Keratinocyte (primary cell): ENCODE measurements around the gene NIPSNAP2. TPM values are rescaled to one million over a fixed set of nuclear protein-coding genes. Genes with fewer than 3 reads are reported as not detected.

ENCODE experiments used
- DNase-seq: peaks from one replicate; pipeline ENCODE4 v3.0.0-alpha.2; 2011; ENCODE audit warnings: low read depth, missing footprints, low spot score
- FAIRE-seq: peaks from 2 replicates; lab custom pipeline; 2011; peaks lifted over from hg19 to GRCh38; lab: Jason Lieb, UNC
- H2AFZ ChIP-seq: 2 replicates; pipeline ENCODE4 v1.6.0; 2012; ENCODE audit warnings: low read length, control low read depth, inconsistent platforms; ENCODE audit not compliant: control insufficient read depth
- H3K27ac ChIP-seq: 2 replicates; pipeline ENCODE4 v1.5.1; 2011; ENCODE audit warnings: low read length; ENCODE audit not compliant: control insufficient read depth, insufficient read depth
- H3K27me3 ChIP-seq: 3 replicates; pipeline ENCODE4 v1.6.0; 2011; ENCODE audit warnings: low read length; ENCODE audit not compliant: control insufficient read depth, insufficient read depth; ENCODE audit errors: extremely low read depth
- H3K36me3 ChIP-seq, 2 experiments: 2 replicates in 1 of 2; 3 replicates in 1 of 2; pipeline ENCODE4 v1.5.1; 2011; ENCODE audit warnings: low read length in 2 of 2, mild to moderate bottlenecking in 1 of 2; ENCODE audit not compliant: control insufficient read depth in 2 of 2, insufficient read depth in 2 of 2; ENCODE audit errors: extremely low read depth in 1 of 2
- H3K4me1 ChIP-seq: 3 replicates; pipeline ENCODE4 v1.5.1; 2011; ENCODE audit warnings: low read length; ENCODE audit not compliant: control insufficient read depth, insufficient read depth; ENCODE audit errors: extremely low read depth
- H3K4me2 ChIP-seq: 3 replicates; pipeline ENCODE4 v1.6.0; 2011; ENCODE audit warnings: low read depth, low read length; ENCODE audit not compliant: control insufficient read depth, insufficient read depth; ENCODE audit errors: extremely low read depth
- H3K4me3 ChIP-seq, 3 experiments: fragments of 200-600 bp in 1 of 3; sonication (generic) in 1 of 3; 2 replicates in 2 of 3; 3 replicates in 1 of 3; pipeline ENCODE4 v1.5.1; 2011 to 2016; ENCODE audit warnings: low read length in 3 of 3, mild to moderate bottlenecking in 3 of 3, control low read depth in 2 of 3, inconsistent platforms in 1 of 3, low read depth in 1 of 3, mixed read lengths in 1 of 3, mixed run types in 1 of 3, moderate library complexity in 1 of 3; ENCODE audit not compliant: control insufficient read depth in 2 of 3, insufficient read depth in 2 of 3; ENCODE audit errors: extremely low read depth in 1 of 3
- H3K79me2 ChIP-seq: 2 replicates; pipeline ENCODE4 v1.6.0; 2012; ENCODE audit warnings: low read length; ENCODE audit not compliant: control insufficient read depth, insufficient read depth
- H3K9ac ChIP-seq: 3 replicates; pipeline ENCODE4 v1.6.0; 2011; ENCODE audit warnings: low read length; ENCODE audit not compliant: control insufficient read depth, insufficient read depth; ENCODE audit errors: extremely low read depth
- H3K9me1 ChIP-seq: 3 replicates; pipeline ENCODE4 v1.6.0; 2011; ENCODE audit warnings: low read length; ENCODE audit not compliant: control insufficient read depth, insufficient read depth; ENCODE audit errors: extremely low read depth
- H3K9me3 ChIP-seq: 2 replicates; pipeline ENCODE4 v1.5.1; 2012; ENCODE audit warnings: low read depth, low read length; ENCODE audit not compliant: control insufficient read depth
- H4K20me1 ChIP-seq: 3 replicates; pipeline ENCODE4 v1.6.0; 2011; ENCODE audit warnings: low read length; ENCODE audit not compliant: control insufficient read depth, insufficient read depth; ENCODE audit errors: extremely low read depth
- EZH2 ChIP-seq: IDR thresholded peaks from one replicate; pipeline ENCODE4 v1.6.1; 2012; ENCODE audit warnings: inconsistent platforms, mild to moderate bottlenecking, low read length, moderate library complexity
- dilution Hi-C: fragments of 300-500 bp; cut with MboI; formaldehyde crosslinking; loops from one replicate; pipeline ENCODE4 v1.7.0; 2020; ENCODE audit warnings: low sequenced_read_pairs; ENCODE audit not compliant: extremely low pct_ligation_motif_present
- polyA plus RNA-seq, 5 experiments: library from polyadenylated mRNA; depleted of rRNA in 3 of 5; stranded (reverse) in 3 of 5; stranded (forward) in 1 of 5; unstranded in 1 of 5; fragments of >200 nt; gene quantifications; 1 replicate in 1 of 5; 2 replicates in 3 of 5; 3 replicates in 1 of 5; pipeline versions ENCODE4 v1.2.1 to v1.2.3, GENCODE V29; 2011 to 2012; ENCODE audit warnings: missing spikeins in 2 of 5, low read depth in 1 of 5, low replicate concordance in 1 of 5
- TF ChIP-seq, protein P1 (sequence below), 3 experiments: IDR thresholded peaks in 1 of 3; conservative IDR thresholded peaks in 1 of 3; optimal IDR thresholded peaks in 1 of 3; 2 replicates in 2 of 3; 3 replicates in 1 of 3; pipeline versions ENCODE3 to v1.5.1; 2011; ENCODE audit warnings: low read length in 3 of 3, mild to moderate bottlenecking in 3 of 3, moderate library complexity in 2 of 3, control low read depth in 1 of 3, inconsistent platforms in 1 of 3; ENCODE audit not compliant: insufficient read depth in 2 of 3; ENCODE audit errors: extremely low read depth in 1 of 3

The NIPSNAP2 gene
- polyA plus RNA-seq, 1 donor (not counting 4 experiments of a cell fraction or from before 2014, with no cell fraction given): 64.7 TPM

DNA sequence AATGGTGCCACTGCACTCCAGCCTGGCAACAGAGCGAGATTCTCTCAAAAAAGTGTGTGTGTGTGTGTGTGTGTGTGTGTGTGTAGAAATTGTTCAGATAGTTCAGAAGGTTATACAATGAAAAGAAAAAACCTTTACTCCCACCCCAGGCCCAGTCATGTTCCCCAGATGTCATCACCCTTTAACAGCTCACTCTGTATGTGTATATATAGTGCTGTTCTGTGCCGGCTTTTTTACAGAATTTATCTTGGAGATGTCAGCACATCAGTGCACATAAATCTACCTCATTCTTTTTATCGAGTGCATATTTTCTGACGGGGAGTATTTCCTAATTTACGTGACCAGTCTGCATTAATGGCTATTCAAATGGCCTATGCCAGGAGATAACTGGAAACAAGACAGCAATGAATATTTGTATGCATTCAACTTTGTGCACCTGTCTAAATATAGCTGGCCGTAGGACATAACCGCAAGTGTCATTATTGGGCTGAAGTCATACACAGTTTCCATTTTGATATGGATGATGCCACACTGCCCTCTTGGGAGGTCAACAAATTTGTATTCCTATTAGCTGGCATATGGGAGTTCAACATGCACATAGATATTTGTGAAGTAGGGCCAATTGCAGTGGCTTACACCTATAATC is 11.7 kb downstream of the NIPSNAP2 start:
- H3K9me1 ChIP-seq: no peaks in the 10 kb centered on the region
- H3K9ac ChIP-seq: no peak overlapping the region
- peaks cover 5% of the 10 kb centered on the region for H3K79me2 ChIP-seq
- no peak overlapping the region for H3K27ac ChIP-seq
- DNase-seq (no peak), FAIRE-seq (no peak)
- H3K4me3 ChIP-seq: no peak overlapping the region
- H2AFZ ChIP-seq: no peak overlapping the region
- H4K20me1 ChIP-seq: no peaks in the 10 kb centered on the region
- peaks cover 3 to 14% of the 10 kb centered on the region in 2 experiments for H3K36me3 ChIP-seq
- H3K4me1 ChIP-seq: no peaks in the 10 kb centered on the region
- dilution Hi-C loops: no loop called here
- H3K9me3 ChIP-seq: no peaks in the 10 kb centered on the region
- H3K4me2 ChIP-seq: no peak overlapping the region
- H3K27me3 ChIP-seq: no peaks in the 10 kb centered on the region
- TF ChIP-seq, protein P1, sequence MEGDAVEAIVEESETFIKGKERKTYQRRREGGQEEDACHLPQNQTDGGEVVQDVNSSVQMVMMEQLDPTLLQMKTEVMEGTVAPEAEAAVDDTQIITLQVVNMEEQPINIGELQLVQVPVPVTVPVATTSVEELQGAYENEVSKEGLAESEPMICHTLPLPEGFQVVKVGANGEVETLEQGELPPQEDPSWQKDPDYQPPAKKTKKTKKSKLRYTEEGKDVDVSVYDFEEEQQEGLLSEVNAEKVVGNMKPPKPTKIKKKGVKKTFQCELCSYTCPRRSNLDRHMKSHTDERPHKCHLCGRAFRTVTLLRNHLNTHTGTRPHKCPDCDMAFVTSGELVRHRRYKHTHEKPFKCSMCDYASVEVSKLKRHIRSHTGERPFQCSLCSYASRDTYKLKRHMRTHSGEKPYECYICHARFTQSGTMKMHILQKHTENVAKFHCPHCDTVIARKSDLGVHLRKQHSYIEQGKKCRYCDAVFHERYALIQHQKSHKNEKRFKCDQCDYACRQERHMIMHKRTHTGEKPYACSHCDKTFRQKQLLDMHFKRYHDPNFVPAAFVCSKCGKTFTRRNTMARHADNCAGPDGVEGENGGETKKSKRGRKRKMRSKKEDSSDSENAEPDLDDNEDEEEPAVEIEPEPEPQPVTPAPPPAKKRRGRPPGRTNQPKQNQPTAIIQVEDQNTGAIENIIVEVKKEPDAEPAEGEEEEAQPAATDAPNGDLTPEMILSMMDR (optimal IDR thresholded peaks at IDR 0.05 in 1 of 3, IDR thresholded peaks at IDR 0.05 in 1 of 3, conservative IDR thresholded peaks at IDR 0.05 in 1 of 3; ENCODE audit: extremely low read depth in 1 of 3, insufficient read depth in 2 of 3, low read length in 3 of 3): no peak
- TF ChIP-seq EZH2: no peak

DNA sequence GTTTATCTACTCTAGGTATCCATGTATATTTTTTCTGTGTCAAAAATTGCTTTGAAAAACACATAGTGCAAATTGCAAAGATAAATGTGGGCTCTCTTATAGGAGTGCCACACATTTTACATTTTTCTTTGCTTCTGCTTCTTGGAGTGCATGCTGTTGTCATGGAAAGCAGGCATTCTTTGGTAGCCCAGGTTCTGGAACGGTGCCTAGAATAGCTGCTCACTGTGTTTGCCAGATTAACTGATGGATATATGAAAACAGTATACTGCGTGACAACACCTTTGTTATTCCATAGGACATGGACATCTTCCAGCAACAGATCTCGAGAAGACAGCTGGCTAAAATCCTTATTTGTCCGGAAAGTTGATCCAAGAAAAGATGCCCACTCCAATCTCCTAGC is 13.4 kb downstream of the NIPSNAP2 start:
- H3K4me2 ChIP-seq: no peak overlapping the region
- no peak for FAIRE-seq

More for the DNA sequence above, 13.4 kb downstream of the NIPSNAP2 start:
- Histone ChIP-seq H3K27ac (no peak overlapping the region), H3K79me2 (peaks cover 3% of the 10 kb centered on the region), H2AFZ (no peak overlapping the region), H3K9me1 (no peaks in the 10 kb centered on the region), H3K9me3 (no peaks in the 10 kb centered on the region), H3K9ac (no peak overlapping the region), H3K36me3 (peaks cover 6 to 14% of the 10 kb centered on the region in 2 experiments), H3K4me3 (no peak overlapping the region), H4K20me1 (no peaks in the 10 kb centered on the region), H3K4me1 (no peaks in the 10 kb centered on the region), H3K27me3 (no peaks in the 10 kb centered on the region)
- no peak for TF ChIP-seq EZH2
- TF ChIP-seq, protein P1 (optimal IDR thresholded peaks at IDR 0.05 in 1 of 3, IDR thresholded peaks at IDR 0.05 in 1 of 3, conservative IDR thresholded peaks at IDR 0.05 in 1 of 3; ENCODE audit: extremely low read depth in 1 of 3, insufficient read depth in 2 of 3, low read length in 3 of 3): no peak
- dilution Hi-C loops: no loop called here
- DNase-seq: no peak
